Stomach (tissue), 9 donors: ENCODE measurements around the gene BTBD6. TPM values are rescaled to one million over a fixed set of nuclear protein-coding genes. Genes with fewer than 3 reads are reported as not detected.

Experiments used
- DNase-seq, 2 donors: peaks; one replicate each; pipeline versions ENCODE4 v3.0.0 to v3.0.0-alpha.2; 2013 to 2019
- H3K27ac ChIP-seq, 5 donors: fragments of 200-600 bp in 4 of 5; sonication (generic) in 4 of 5; one replicate each; pipeline ENCODE4 v1.5.1; 2013 to 2019; ENCODE audit warnings: mild to moderate bottlenecking in 1 of 5, moderate library complexity in 1 of 5
- H3K27me3 ChIP-seq, 3 donors: fragments of 200-600 bp; sonication (generic); one replicate each; pipeline ENCODE4 v1.5.1; 2017 to 2019; ENCODE audit warnings: mixed run types in 1 of 3
- H3K36me3 ChIP-seq, 4 donors: fragments of 200-600 bp; sonication (generic); 1 replicate in 3 of 4; 2 replicates in 1 of 4; pipeline ENCODE4 v1.5.1; 2016 to 2019
- H3K4me1 ChIP-seq, 4 donors: fragments of 200-600 bp; sonication (generic); one replicate each; pipeline ENCODE4 v1.5.1; 2016 to 2019
- H3K4me3 ChIP-seq, 4 donors: fragments of 200-600 bp; sonication (generic) in 3 of 4; one replicate each; pipeline ENCODE4 v1.5.1; 2016 to 2019; ENCODE audit warnings: mild to moderate bottlenecking in 1 of 4
- H3K9me3 ChIP-seq, 4 donors: fragments of 200-600 bp; sonication (generic); one replicate each; pipeline ENCODE4 v1.5.1; 2016 to 2019
- EP300 ChIP-seq: sonication (generic); formaldehyde crosslinking; IDR thresholded peaks from one replicate; pipeline ENCODE4 v1.6.1; 2017; ENCODE audit warnings: antibody characterized with exemption
- POLR2A ChIP-seq, 4 donors: fragments of 450-650 bp; IDR thresholded peaks; one replicate each; pipeline ENCODE4 v1.6.1; 2016; ENCODE audit warnings: antibody characterized with exemption in 4 of 4, control low read depth in 2 of 4, mild to moderate bottlenecking in 1 of 4, moderate library complexity in 1 of 4
- POLR2AphosphoS5 ChIP-seq, 3 donors: sonication (generic); formaldehyde crosslinking; IDR thresholded peaks; one replicate each; pipeline ENCODE4 v1.6.1; 2016; ENCODE audit warnings: antibody characterized with exemption in 3 of 3
- WGBS, 5 donors: extraction: QIAGEN DNeasy Blood & Tissue Kit in 3 of 5; methylation state at CpG; one replicate each; pipeline versions ENCODE4 v1.1.5 to v1.1.7; 2013 to 2018; 5-methylcytosine and 5-hydroxymethylcytosine counted together
- intact Hi-C: fragments of 100-400 bp; cut with DNase I; formaldehyde crosslinking; loops from one replicate; pipeline ENCODE4 v1.15.1; 2023; ENCODE audit warnings: low total_unique reads
- polyA plus RNA-seq, 3 donors: library from polyadenylated mRNA; stranded (reverse); fragments of 200-250 nt; gene quantifications; one replicate each; pipeline ENCODE4 v1.2.3, GENCODE V29; 2013
- total RNA-seq, 5 donors: library from RNA; depleted of rRNA; stranded (reverse); fragments of >200 nt; gene quantifications; one replicate each; pipeline versions ENCODE4 v1.1.0 to v1.2.3, GENCODE V29; 2014 to 2016
- TF ChIP-seq, protein P1 (sequence below), 7 experiments: fragments of 450-650 bp in 4 of 7; fragments of 200-600 bp in 3 of 7; sonication (generic) in 3 of 7; IDR thresholded peaks; one replicate each; pipeline ENCODE4 v1.5.1; 2016 to 2019; ENCODE audit warnings: antibody characterized with exemption in 7 of 7, control low read depth in 2 of 7, mild to moderate bottlenecking in 1 of 7
- donor health status: healthy with polysubstance abuse.
- donor health status: Bipolar disorder and iron deficiency.
- donor health status: healthy.

The BTBD6 gene
- total and polyA plus RNA-seq, 8 donors, result 13.4 to 55.0 (median 38.0) TPM

GRCh38 chr14:105200074-105200473, 48.3 kb upstream of the BTBD6 start:
- Histone ChIP-seq H3K4me3 (no peak overlapping the region), H3K4me1 (peaks cover 38 to 65% (median 60%) of the 10 kb centered on the region in 4 donors), H3K36me3 (no peaks in the 10 kb centered on the region), H3K9me3 (no peaks in the 10 kb centered on the region), H3K27ac (no peak overlapping the region), H3K27me3 (peaks cover 10 to 82% (median 62%) of the 10 kb centered on the region in 3 donors)
- intact Hi-C loops, result loop anchor here (5.0 to 10.0 kb wide), 2 partner anchors 85 to 152 kb away; no protein-coding TSS in a partner anchor
- no peak for DNase-seq
- WGBS, 5 donors, result 71 to 90% (median 84%) methylated on average over 8 to 10 of the region's 10 CpGs
- no peak for TF ChIP-seq EP300
- no peak for TF ChIP-seq POLR2AphosphoS5 (IDR thresholded peaks at IDR 0.05)
- TF ChIP-seq, protein P1, sequence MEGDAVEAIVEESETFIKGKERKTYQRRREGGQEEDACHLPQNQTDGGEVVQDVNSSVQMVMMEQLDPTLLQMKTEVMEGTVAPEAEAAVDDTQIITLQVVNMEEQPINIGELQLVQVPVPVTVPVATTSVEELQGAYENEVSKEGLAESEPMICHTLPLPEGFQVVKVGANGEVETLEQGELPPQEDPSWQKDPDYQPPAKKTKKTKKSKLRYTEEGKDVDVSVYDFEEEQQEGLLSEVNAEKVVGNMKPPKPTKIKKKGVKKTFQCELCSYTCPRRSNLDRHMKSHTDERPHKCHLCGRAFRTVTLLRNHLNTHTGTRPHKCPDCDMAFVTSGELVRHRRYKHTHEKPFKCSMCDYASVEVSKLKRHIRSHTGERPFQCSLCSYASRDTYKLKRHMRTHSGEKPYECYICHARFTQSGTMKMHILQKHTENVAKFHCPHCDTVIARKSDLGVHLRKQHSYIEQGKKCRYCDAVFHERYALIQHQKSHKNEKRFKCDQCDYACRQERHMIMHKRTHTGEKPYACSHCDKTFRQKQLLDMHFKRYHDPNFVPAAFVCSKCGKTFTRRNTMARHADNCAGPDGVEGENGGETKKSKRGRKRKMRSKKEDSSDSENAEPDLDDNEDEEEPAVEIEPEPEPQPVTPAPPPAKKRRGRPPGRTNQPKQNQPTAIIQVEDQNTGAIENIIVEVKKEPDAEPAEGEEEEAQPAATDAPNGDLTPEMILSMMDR (IDR thresholded peaks at IDR 0.05), result no peak
- TF ChIP-seq POLR2A (IDR thresholded peaks at IDR 0.05), result no peak

DNA sequence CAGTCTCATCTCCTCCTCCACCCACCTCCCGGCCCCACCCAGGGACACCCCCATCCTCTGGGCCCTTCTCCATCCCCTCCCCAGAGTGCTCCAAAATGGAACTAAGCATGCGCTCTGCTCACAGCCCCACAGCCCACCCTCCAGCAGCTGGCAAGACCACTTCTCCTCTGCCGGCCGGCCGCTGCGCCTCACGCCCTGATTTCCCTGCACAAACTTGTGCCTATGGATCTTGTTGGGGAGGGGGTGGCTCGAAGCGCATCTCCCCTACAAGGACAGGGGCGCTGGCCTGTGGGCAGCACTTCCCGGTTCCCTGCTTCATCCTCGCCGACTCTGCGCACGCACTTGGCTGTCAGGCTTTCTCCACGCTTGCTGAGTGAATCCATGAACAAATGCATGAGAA, 47.7 kb upstream of the BTBD6 start:
- Histone ChIP-seq H3K4me3 (no peak overlapping the region), H3K27ac (no peak overlapping the region), H3K4me1 (peaks cover 44 to 71% (median 62%) of the 10 kb centered on the region in 4 donors), H3K9me3 (no peaks in the 10 kb centered on the region), H3K27me3 (peaks cover 10 to 76% (median 57%) of the 10 kb centered on the region in 3 donors), H3K36me3 (no peaks in the 10 kb centered on the region)
- DNase-seq, result no peak
- intact Hi-C loops, result loop anchor here (5.0 to 10.0 kb wide), 2 partner anchors 84 to 152 kb away; no protein-coding TSS in a partner anchor
- WGBS, 5 donors, result 75 to 86% (median 78%) methylated on average over 16 of the region's 16 CpGs
- TF ChIP-seq POLR2AphosphoS5 (IDR thresholded peaks at IDR 0.05), result no peak

GRCh38 chr14:105201156-105201924, 47.0 kb upstream of the BTBD6 start:
- Histone ChIP-seq H3K27ac (peak overlapping the region in 4 of 5 donors; percentile 6 to 42 (median 23)), H3K4me3 (no peak overlapping the region), H3K36me3 (no peaks in the 10 kb centered on the region), H3K9me3 (no peaks in the 10 kb centered on the region), H3K27me3 (peaks cover 9 to 69% (median 50%) of the 10 kb centered on the region in 3 donors), H3K4me1 (peaks cover 39 to 70% (median 61%) of the 10 kb centered on the region in 4 donors)
- peak in 1 of 2 donors; percentile 38 for DNase-seq
- TF ChIP-seq POLR2AphosphoS5 (IDR thresholded peaks at IDR 0.05), result no peak
- TF ChIP-seq, protein P1 (IDR thresholded peaks at IDR 0.05), result peak in 1 of 7 experiments; percentile 5
- 38 to 55% (median 48%) methylated on average over 12 to 28 of the region's 28 CpGs for WGBS, 5 donors
- intact Hi-C loops, result loop anchor here (5.0 to 10.0 kb wide), 2 partner anchors 83 to 151 kb away; no protein-coding TSS in a partner anchor

- intact Hi-C loops, result loop anchor here (5.0 to 10.0 kb wide), 2 partner anchors 83 to 150 kb away; no protein-coding TSS in a partner anchor
- peaks cover 32 to 69% (median 59%) of the 10 kb centered on the region in 4 donors for H3K4me1 ChIP-seq
- no peaks in the 10 kb centered on the region for H3K9me3 ChIP-seq
- no peak for TF ChIP-seq POLR2AphosphoS5 (IDR thresholded peaks at IDR 0.05)
- TF ChIP-seq EP300, result no peak
- TF ChIP-seq, protein P1 (IDR thresholded peaks at IDR 0.05), result no peak
- no peak for TF ChIP-seq POLR2A (IDR thresholded peaks at IDR 0.05)
- H3K4me3 ChIP-seq, result no peak overlapping the region
- H3K27ac ChIP-seq, result peak overlapping the region in 4 of 5 donors; percentile 6 to 42 (median 23)
- 45 to 60% (median 50%) methylated on average over 6 to 20 of the region's 20 CpGs for WGBS, 5 donors
- H3K36me3 ChIP-seq, result no peaks in the 10 kb centered on the region
- H3K27me3 ChIP-seq, result peaks cover 4 to 62% (median 43%) of the 10 kb centered on the region in 3 donors
- peak in 1 of 2 donors; percentile 48 for DNase-seq
These were observed 46.3 kb upstream of the BTBD6 start for GRCh38 chr14:105201925-105202513.
